ENCODE data around the gene CCL17. TPM values are rescaled to one million over a fixed set of nuclear protein-coding genes. Genes with fewer than 3 reads are reported as not detected.

CCL17 gene
- total and polyA plus RNA-seq, 10 of the 15 experiments (the other 5 are each of a cell fraction or from before 2014, with no cell fraction given) = 1.2 to 84.9 (median 34.2) TPM

DNA sequence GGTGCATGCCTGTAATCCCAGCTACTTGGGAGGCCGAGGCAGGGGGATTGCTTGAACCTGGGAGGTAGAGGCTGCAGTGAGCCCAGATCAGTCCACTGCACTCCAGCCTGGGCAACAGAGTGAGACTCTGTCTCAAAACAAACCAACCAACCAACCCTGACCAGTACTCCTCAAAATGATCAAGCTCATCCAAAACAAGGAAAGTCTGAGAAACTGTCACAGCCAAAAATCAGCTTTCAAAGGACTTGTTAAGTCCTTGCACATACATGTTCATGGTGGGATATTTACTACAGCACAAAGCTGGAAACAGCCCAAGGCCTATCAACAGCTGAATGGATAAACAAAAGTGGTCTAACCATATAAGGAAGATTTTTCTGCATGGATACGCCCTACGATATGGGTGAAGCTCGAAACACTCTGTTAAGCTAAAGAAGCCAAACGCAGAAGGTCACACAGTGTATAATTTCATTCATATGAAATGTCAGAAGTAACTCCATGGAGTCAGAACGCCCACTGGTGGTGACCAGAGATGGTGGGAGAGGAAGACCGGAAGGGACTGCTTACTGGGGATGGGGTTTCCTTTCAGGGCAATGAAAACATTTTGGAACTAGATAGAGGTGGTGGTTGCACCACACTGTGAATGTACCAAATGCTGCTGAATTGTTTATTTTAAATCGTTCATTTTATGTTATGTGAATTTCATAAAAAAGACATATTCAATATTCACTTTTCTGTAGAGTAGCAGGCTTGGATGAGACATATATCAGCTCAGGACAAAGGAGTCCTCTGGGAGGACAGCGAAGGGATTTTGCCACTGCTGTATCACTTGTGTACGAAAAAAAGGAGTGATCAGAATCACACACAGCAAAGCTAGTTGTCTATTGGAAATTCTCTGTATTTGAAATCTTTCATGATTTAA lies 17.7 kb downstream of the CCL17 start:
- no TSS peak for BruUV-seq (replicated peaks)
- in situ Hi-C loops (cut with MboI) = no loop called here
- Histone ChIP-seq H3K36me3 (ENCODE audit: control insufficient read depth in 2 of 2, insufficient read depth in 2 of 2, low read length in 1 of 2) (no peaks in the 10 kb centered on the region), H3K9ac (ENCODE audit: control insufficient read depth, insufficient read depth, low read length) (no peak overlapping the region), H2AFZ (ENCODE audit: control insufficient read depth, low read depth, low read length) (no peak overlapping the region), H3K27me3 (replicated peaks in 1 of 2; ENCODE audit: control insufficient read depth in 2 of 2, insufficient read depth in 2 of 2, low read length in 1 of 2) (no peaks in the 10 kb centered on the region), H3K27ac (ENCODE audit: control insufficient read depth, insufficient read depth) (no peak overlapping the region), H3K79me2 (ENCODE audit: control insufficient read depth, insufficient read depth, low read length) (no peaks in the 10 kb centered on the region), H3K9me3 (replicated peaks; ENCODE audit: control insufficient read depth, insufficient read depth, low read length) (no peaks in the 10 kb centered on the region), H3K4me3 (no peak overlapping the region), H3K4me2 (ENCODE audit: control insufficient read depth, insufficient read depth) (no peak overlapping the region), H3K4me1 (ENCODE audit: control insufficient read depth, insufficient read depth, low read length) (peaks cover 4% of the 10 kb centered on the region), H4K20me1 (ENCODE audit: control insufficient read depth, insufficient read depth) (no peaks in the 10 kb centered on the region)
- peak; percentile 49 for ATAC-seq
- no peak for DNase-seq (ENCODE audit: low read depth, low spot score)
- FAIRE-seq = no peak
- SMC1A ChIA-PET (ENCODE audit: uncharacterized antibody, unreplicated experiment) = interaction anchor here (0.7 to 2.4 kb wide), 6 partner anchors 25 to 125 kb away, joined by 3 to 16 read pairs (median 4); partner anchors contain the start of gene CIAPIN1
- POLR2A ChIA-PET = interaction anchor here (0.5 to 1.1 kb wide), 3 partner anchors 21 to 571 kb away, joined by 3 to 5 read pairs (median 3); no protein-coding TSS in a partner anchor
- CTCF ChIA-PET = interaction anchor here (0.6 to 14.6 kb wide), 14 partner anchors 8 to 256 kb away, joined by 3 to 632 read pairs (median 3); partner anchors contain the start of genes CIAPIN1, COQ9 and POLR2C
- 59% methylated on average over 10 of the region's 10 CpGs for WGBS (ENCODE audit: insufficient coverage, insufficient replicate concordance, low lambda C conversion rate, missing lambda C conversion rate)
- RAD21 ChIA-PET (ENCODE audit: unreplicated experiment) = interaction anchor here (1.0 to 7.5 kb wide), 2 partner anchors 97 to 122 kb away, joined by 4 to 293 read pairs; no protein-coding TSS in a partner anchor
- intact Hi-C loops (cut with micrococcal nuclease; ENCODE audit: unreplicated experiment) = loop anchor here (1.0 to 2.0 kb wide), 2 partner anchors 89 to 122 kb away; no protein-coding TSS in a partner anchor
- no peak for TF ChIP-seq MXI1 (IDR thresholded peaks at IDR 0.05; ENCODE audit: low read depth, low read length)
- no peak for TF ChIP-seq CHD4 (IDR thresholded peaks at IDR 0.05)
- TF ChIP-seq SREBF1 (IDR thresholded peaks at IDR 0.05; ENCODE audit: low read length) = no peak
- TF ChIP-seq SMC3 (IDR thresholded peaks at IDR 0.05; ENCODE audit: borderline replicate concordance, low read length) = peak; percentile 55; the same call in 1 of the 2 replicates
- TF ChIP-seq MEF2A (IDR thresholded peaks at IDR 0.05; ENCODE audit: insufficient read depth, low read depth, low read length) = no peak
- no peak for TF ChIP-seq BACH1 (IDR thresholded peaks at IDR 0.05; ENCODE audit: borderline replicate concordance)
- TF ChIP-seq, protein P1, sequence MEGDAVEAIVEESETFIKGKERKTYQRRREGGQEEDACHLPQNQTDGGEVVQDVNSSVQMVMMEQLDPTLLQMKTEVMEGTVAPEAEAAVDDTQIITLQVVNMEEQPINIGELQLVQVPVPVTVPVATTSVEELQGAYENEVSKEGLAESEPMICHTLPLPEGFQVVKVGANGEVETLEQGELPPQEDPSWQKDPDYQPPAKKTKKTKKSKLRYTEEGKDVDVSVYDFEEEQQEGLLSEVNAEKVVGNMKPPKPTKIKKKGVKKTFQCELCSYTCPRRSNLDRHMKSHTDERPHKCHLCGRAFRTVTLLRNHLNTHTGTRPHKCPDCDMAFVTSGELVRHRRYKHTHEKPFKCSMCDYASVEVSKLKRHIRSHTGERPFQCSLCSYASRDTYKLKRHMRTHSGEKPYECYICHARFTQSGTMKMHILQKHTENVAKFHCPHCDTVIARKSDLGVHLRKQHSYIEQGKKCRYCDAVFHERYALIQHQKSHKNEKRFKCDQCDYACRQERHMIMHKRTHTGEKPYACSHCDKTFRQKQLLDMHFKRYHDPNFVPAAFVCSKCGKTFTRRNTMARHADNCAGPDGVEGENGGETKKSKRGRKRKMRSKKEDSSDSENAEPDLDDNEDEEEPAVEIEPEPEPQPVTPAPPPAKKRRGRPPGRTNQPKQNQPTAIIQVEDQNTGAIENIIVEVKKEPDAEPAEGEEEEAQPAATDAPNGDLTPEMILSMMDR (IDR thresholded peaks at IDR 0.05 in 2 of 3, conservative IDR thresholded peaks at IDR 0.05 in 1 of 3; ENCODE audit: control insufficient read depth in 2 of 3, extremely low read depth in 1 of 3, insufficient read depth in 1 of 3, low read depth in 3 of 3, low read length in 3 of 3) = peak; percentile 48 to 62 (median 62); a peak in 5 of 6 replicates
- no peak for TF ChIP-seq SIX5 (IDR thresholded peaks at IDR 0.05; ENCODE audit: low read depth, low read length, severe bottlenecking)
- TF ChIP-seq CHD1 (IDR thresholded peaks at IDR 0.05; ENCODE audit: low read depth, low read length) = no peak
- TF ChIP-seq SMARCA5 (IDR thresholded peaks at IDR 0.05) = no peak
- TF ChIP-seq ESRRA (IDR thresholded peaks at IDR 0.05; ENCODE audit: low read length) = no peak
- no peak for TF ChIP-seq KAT2A (conservative IDR thresholded peaks at IDR 0.05; ENCODE audit: control insufficient read depth, low read depth, low read length)
- TF ChIP-seq SUPT20H (IDR thresholded peaks at IDR 0.05; ENCODE audit: borderline replicate concordance, control insufficient read depth, low read depth, low read length) = no peak
- TF ChIP-seq ATF3 (IDR thresholded peaks at IDR 0.05; ENCODE audit: borderline replicate concordance, extremely low read depth, low read depth, low read length) = no peak
- TF ChIP-seq RAD21 (IDR thresholded peaks at IDR 0.05; ENCODE audit: insufficient read depth, low read depth, low read length) = peak; percentile 71
- TF ChIP-seq EP300 (IDR thresholded peaks at IDR 0.05; ENCODE audit: borderline replicate concordance in 1 of 2, control insufficient read depth in 1 of 2, low read depth in 2 of 2, low read length in 2 of 2) = no peak
